ENCODE data around the gene ATP13A2. TPM values are rescaled to one million over a fixed set of nuclear protein-coding genes. Genes with fewer than 3 reads are reported as not detected.

ATP13A2 gene
- total RNA-seq, 1 donor = 40.2 TPM

- peak within 1 kb of the TSS; percentile 93 for H3K4me3 ChIP-seq (ENCODE audit: low read depth, low read length)
- DNase-seq (ENCODE audit: low read depth) = peak; percentile 99
- TF ChIP-seq, protein P1, sequence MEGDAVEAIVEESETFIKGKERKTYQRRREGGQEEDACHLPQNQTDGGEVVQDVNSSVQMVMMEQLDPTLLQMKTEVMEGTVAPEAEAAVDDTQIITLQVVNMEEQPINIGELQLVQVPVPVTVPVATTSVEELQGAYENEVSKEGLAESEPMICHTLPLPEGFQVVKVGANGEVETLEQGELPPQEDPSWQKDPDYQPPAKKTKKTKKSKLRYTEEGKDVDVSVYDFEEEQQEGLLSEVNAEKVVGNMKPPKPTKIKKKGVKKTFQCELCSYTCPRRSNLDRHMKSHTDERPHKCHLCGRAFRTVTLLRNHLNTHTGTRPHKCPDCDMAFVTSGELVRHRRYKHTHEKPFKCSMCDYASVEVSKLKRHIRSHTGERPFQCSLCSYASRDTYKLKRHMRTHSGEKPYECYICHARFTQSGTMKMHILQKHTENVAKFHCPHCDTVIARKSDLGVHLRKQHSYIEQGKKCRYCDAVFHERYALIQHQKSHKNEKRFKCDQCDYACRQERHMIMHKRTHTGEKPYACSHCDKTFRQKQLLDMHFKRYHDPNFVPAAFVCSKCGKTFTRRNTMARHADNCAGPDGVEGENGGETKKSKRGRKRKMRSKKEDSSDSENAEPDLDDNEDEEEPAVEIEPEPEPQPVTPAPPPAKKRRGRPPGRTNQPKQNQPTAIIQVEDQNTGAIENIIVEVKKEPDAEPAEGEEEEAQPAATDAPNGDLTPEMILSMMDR (IDR thresholded peaks at IDR 0.05; ENCODE audit: insufficient read depth, low read depth, low read length) = no peak
Observed at GRCh38 chr1:17053685-17054410, 42.1 kb upstream of the ATP13A2 start, which contains the start of gene SDHB. SDHB (minus strand) TSS chr1:17054032; CDS start chr1:17054019, 13 bp downstream.

GRCh38 chr1:17053086-17053684 is 41.5 kb upstream of the ATP13A2 start:
- no peak for DNase-seq (ENCODE audit: low read depth)
- TF ChIP-seq, protein P1 (IDR thresholded peaks at IDR 0.05; ENCODE audit: insufficient read depth, low read depth, low read length) = no peak
- H3K4me3 ChIP-seq (ENCODE audit: low read depth, low read length) = peak overlapping the region; percentile 93

- no peak for DNase-seq (ENCODE audit: low read depth)
- TF ChIP-seq, protein P1 (IDR thresholded peaks at IDR 0.05; ENCODE audit: insufficient read depth, low read depth, low read length) = no peak
- H3K4me3 ChIP-seq (ENCODE audit: low read depth, low read length) = peak overlapping the region; percentile 93
Observed at GRCh38 chr1:17052641-17053040, 40.9 kb upstream of the ATP13A2 start.

DNA sequence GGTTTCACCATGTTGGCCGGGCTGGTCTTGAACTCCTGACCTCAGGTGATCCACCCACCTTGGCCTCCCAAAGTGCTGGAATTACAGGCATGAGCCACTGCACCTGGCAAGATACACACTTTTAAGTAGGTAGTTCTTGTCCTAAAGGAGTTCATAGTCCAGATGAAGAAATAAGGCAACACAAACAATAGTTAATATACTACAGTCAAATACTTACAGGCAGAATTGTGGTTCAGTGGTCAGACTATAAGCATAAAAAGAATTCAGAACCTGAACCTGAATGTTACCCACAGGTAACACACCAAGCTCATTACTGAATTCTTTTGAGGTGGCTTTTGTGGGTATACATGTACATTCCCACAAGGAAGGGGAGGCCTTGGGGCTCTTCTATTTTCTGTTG is 40.3 kb upstream of the ATP13A2 start:
- TF ChIP-seq, protein P1 (IDR thresholded peaks at IDR 0.05; ENCODE audit: insufficient read depth, low read depth, low read length) = no peak
- no peak overlapping the region for H3K4me3 ChIP-seq (ENCODE audit: low read depth, low read length)
- DNase-seq (ENCODE audit: low read depth) = no peak

DNA sequence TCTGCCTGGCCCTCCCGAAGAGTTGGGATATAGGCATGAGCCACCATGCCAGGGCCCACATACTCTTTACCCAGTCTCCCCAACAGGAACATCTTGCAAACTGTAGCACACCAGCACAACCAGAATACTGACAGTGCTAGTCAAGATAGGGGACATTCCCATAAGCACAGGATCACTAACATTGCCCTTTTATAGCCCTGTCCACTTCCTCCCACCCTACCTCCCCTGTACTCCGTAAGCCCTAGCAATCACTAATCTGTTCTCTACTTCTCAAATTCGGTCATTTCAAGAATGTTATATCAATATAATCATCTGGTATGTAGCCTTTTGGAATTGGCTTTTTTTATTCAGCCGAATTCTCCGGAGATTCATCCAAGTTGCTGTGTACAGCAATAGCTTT is 36.2 kb upstream of the ATP13A2 start:
- no peak overlapping the region for H3K4me3 ChIP-seq (ENCODE audit: low read depth, low read length)
- no peak for DNase-seq (ENCODE audit: low read depth)
- TF ChIP-seq, protein P1 (IDR thresholded peaks at IDR 0.05; ENCODE audit: insufficient read depth, low read depth, low read length) = no peak

DNA sequence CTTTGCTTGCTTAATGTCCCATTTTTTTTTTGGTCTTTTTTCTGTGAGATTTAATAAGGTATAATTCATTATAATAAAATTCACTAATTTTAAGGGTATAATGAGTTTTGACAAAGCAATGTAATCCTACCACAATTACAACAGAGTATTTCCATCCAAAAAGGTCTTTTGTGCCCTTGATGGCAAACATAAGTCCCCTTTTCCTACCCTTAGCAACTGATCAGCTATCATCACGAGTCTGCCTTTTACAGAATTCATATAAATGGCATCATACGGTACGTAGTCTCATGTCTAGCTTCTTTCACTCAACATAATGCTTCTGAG is 34.6 kb upstream of the ATP13A2 start:
- H3K4me3 ChIP-seq (ENCODE audit: low read depth, low read length) = no peak overlapping the region
- TF ChIP-seq, protein P1 (IDR thresholded peaks at IDR 0.05; ENCODE audit: insufficient read depth, low read depth, low read length) = no peak
- DNase-seq (ENCODE audit: low read depth) = no peak
